ENCODE data around the gene ZNF487.

The ZNF487 gene

DNA sequence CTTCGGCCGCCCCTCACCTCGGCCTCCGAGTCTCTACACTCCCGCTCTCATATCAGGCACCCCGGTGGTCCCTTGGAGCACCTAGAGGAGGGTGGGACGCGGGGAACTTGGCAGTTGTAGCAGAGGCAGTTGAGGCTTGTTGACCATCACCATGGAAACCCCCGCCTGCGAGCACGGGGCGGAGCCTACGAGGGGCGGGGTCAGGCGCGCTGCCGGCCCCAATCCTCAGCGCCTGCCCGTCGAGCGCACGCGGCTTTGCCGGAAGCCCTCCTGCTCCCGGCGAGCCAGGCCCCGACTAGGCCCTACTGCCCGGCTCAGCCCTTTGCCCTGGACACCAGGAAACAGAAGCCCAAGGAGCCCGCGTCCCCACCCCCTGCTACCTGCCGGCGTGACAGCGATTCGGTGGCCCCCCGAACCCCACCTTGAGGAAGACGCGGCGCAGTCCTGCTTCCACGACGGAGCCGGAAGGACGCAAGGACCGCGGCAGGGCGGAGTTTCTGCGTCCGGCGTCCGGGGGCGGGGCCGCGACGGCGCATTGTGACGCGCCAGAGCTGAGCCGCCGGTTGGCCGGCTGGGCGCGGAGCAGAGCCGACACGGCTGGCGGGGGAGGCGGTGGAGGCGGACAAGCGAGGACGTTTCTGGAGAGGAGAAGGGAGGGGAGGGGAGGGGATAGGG is 28.1 kb upstream of the ZNF487 start, which contains the start of gene HNRNPF:
TSS of gene HNRNPF (minus strand) at position 477 of the 675 bp plus-strand sequence. CDS start 21,302 bp downstream, outside the sequence.
- TF ChIP-seq CEBPB (IDR thresholded peaks at IDR 0.05) (no peak), TCF12 (IDR thresholded peaks at IDR 0.05; ENCODE audit: low read depth) (no peak), NFIC (IDR thresholded peaks at IDR 0.05) (no peak), TAF1 (IDR thresholded peaks at IDR 0.05; ENCODE audit: low read depth) (peak; percentile 73), EP300 (IDR thresholded peaks at IDR 0.05; ENCODE audit: borderline replicate concordance) (no peak), EGR1 (IDR thresholded peaks at IDR 0.05) (0 out of 2 replicates have a peak, but pooled peaks have one; percentile 48), CREB1 (IDR thresholded peaks at IDR 0.05; ENCODE audit: low read depth) (peak; percentile 83), YY1 (IDR thresholded peaks at IDR 0.05; ENCODE audit: low read depth) (peak; percentile 32; the same call in 1 of the 2 replicates), FOXM1 (IDR thresholded peaks at IDR 0.05; ENCODE audit: borderline replicate concordance, low read depth) (no peak), ZBTB7A (IDR thresholded peaks at IDR 0.05; ENCODE audit: low read depth) (no peak), TEAD4 (IDR thresholded peaks at IDR 0.05) (no peak; the same call in 1 of the 2 replicates), RAD21 (IDR thresholded peaks at IDR 0.05; ENCODE audit: low read depth) (no peak)
- TF ChIP-seq, protein P1, sequence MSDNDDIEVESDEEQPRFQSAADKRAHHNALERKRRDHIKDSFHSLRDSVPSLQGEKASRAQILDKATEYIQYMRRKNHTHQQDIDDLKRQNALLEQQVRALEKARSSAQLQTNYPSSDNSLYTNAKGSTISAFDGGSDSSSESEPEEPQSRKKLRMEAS (IDR thresholded peaks at IDR 0.05) = peak; percentile 98
- TF ChIP-seq, protein P2, sequence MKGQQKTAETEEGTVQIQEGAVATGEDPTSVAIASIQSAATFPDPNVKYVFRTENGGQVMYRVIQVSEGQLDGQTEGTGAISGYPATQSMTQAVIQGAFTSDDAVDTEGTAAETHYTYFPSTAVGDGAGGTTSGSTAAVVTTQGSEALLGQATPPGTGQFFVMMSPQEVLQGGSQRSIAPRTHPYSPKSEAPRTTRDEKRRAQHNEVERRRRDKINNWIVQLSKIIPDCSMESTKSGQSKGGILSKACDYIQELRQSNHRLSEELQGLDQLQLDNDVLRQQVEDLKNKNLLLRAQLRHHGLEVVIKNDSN (IDR thresholded peaks at IDR 0.05) = 0 out of 2 replicates have a peak, but pooled peaks have one; percentile 12
- TF ChIP-seq, protein P3, sequence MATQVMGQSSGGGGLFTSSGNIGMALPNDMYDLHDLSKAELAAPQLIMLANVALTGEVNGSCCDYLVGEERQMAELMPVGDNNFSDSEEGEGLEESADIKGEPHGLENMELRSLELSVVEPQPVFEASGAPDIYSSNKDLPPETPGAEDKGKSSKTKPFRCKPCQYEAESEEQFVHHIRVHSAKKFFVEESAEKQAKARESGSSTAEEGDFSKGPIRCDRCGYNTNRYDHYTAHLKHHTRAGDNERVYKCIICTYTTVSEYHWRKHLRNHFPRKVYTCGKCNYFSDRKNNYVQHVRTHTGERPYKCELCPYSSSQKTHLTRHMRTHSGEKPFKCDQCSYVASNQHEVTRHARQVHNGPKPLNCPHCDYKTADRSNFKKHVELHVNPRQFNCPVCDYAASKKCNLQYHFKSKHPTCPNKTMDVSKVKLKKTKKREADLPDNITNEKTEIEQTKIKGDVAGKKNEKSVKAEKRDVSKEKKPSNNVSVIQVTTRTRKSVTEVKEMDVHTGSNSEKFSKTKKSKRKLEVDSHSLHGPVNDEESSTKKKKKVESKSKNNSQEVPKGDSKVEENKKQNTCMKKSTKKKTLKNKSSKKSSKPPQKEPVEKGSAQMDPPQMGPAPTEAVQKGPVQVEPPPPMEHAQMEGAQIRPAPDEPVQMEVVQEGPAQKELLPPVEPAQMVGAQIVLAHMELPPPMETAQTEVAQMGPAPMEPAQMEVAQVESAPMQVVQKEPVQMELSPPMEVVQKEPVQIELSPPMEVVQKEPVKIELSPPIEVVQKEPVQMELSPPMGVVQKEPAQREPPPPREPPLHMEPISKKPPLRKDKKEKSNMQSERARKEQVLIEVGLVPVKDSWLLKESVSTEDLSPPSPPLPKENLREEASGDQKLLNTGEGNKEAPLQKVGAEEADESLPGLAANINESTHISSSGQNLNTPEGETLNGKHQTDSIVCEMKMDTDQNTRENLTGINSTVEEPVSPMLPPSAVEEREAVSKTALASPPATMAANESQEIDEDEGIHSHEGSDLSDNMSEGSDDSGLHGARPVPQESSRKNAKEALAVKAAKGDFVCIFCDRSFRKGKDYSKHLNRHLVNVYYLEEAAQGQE (IDR thresholded peaks at IDR 0.05; ENCODE audit: low read depth) = no peak

DNA sequence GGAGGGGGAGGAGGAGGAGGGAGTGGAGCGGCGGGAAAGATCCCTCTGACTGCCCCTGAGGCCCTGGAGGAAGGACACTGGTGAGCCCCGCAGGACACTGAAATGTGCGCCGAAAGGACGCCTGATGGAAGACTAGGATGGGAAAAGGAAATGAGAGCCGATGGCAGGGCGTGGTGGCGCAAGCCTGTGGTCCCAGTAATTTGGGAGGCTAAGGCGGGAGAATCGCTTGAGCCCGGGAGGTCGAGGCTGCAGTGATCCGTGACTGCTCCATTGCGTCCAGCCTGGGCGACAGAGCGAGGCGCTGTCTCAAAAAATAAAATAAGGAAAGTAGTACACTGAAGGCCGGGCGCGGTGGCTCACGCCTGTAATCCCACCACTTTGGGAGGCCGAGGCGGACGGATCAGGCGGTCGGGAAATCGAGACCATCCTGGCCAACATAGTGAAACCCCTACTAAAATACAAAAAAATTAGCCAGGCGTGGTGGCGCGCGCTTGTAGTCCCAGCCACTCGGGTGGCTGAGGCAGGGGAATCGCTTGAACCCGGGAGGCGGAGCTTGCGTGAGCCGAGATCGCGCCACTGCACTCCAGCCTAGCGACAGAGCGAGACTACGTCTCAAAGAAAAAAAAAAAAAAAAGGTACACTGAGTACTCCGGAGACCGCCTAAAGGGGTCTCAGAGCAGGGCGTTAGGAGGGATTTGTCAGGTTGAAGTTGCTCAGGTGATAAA is 27.4 kb upstream of the ZNF487 start:
- TF ChIP-seq EP300 (IDR thresholded peaks at IDR 0.05; ENCODE audit: borderline replicate concordance) (no peak), FOXM1 (IDR thresholded peaks at IDR 0.05; ENCODE audit: borderline replicate concordance, low read depth) (no peak), EGR1 (IDR thresholded peaks at IDR 0.05) (no peak), CEBPB (IDR thresholded peaks at IDR 0.05) (no peak), TAF1 (IDR thresholded peaks at IDR 0.05; ENCODE audit: low read depth) (no peak), RAD21 (IDR thresholded peaks at IDR 0.05; ENCODE audit: low read depth) (no peak), TCF12 (IDR thresholded peaks at IDR 0.05; ENCODE audit: low read depth) (no peak), YY1 (IDR thresholded peaks at IDR 0.05; ENCODE audit: low read depth) (no peak), ZBTB7A (IDR thresholded peaks at IDR 0.05; ENCODE audit: low read depth) (no peak), NFIC (IDR thresholded peaks at IDR 0.05) (no peak), TEAD4 (IDR thresholded peaks at IDR 0.05) (no peak), CREB1 (IDR thresholded peaks at IDR 0.05; ENCODE audit: low read depth) (no peak)
- TF ChIP-seq, protein P1 (IDR thresholded peaks at IDR 0.05) = no peak
- TF ChIP-seq, protein P3 (IDR thresholded peaks at IDR 0.05; ENCODE audit: low read depth) = no peak
- TF ChIP-seq, protein P2 (IDR thresholded peaks at IDR 0.05) = no peak

DNA sequence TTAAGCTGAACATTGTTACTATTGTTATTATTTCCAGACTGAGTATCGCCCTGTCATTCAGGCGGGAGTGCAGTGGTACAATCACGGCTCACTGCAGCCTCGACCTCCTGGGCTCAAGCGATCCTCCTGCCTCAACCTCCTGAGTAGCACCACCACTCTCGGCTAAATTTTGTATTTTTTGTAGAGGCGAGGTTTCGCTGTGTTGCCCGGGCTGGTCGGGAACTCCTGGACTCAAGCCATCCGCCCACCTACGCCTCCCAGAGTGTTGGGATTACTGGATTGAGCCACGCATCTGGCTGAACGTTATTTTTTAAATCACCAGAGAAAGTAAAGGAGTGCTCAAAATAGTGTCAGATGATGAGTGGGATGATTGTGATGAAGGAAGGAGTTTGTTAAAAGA is 26.6 kb upstream of the ZNF487 start:
- TF ChIP-seq TAF1 (IDR thresholded peaks at IDR 0.05; ENCODE audit: low read depth) (no peak), RAD21 (IDR thresholded peaks at IDR 0.05; ENCODE audit: low read depth) (no peak), EGR1 (IDR thresholded peaks at IDR 0.05) (no peak), FOXM1 (IDR thresholded peaks at IDR 0.05; ENCODE audit: borderline replicate concordance, low read depth) (no peak), EP300 (IDR thresholded peaks at IDR 0.05; ENCODE audit: borderline replicate concordance) (no peak), TEAD4 (IDR thresholded peaks at IDR 0.05) (no peak), ZBTB7A (IDR thresholded peaks at IDR 0.05; ENCODE audit: low read depth) (no peak), NFIC (IDR thresholded peaks at IDR 0.05) (no peak), TCF12 (IDR thresholded peaks at IDR 0.05; ENCODE audit: low read depth) (no peak), YY1 (IDR thresholded peaks at IDR 0.05; ENCODE audit: low read depth) (no peak), CEBPB (IDR thresholded peaks at IDR 0.05) (no peak), CREB1 (IDR thresholded peaks at IDR 0.05; ENCODE audit: low read depth) (no peak)
- TF ChIP-seq, protein P1 (IDR thresholded peaks at IDR 0.05) = no peak
- TF ChIP-seq, protein P2 (IDR thresholded peaks at IDR 0.05) = no peak
- TF ChIP-seq, protein P3 (IDR thresholded peaks at IDR 0.05; ENCODE audit: low read depth) = no peak
